HepG2 (cell line): ENCODE data around the gene HNRNPA1. TPM values are rescaled to one million over a fixed set of nuclear protein-coding genes. Genes with fewer than 3 reads are reported as not detected.

Source experiments
- ARID4A ChIP-seq: sonication (generic); formaldehyde crosslinking; IDR thresholded peaks from 2 replicates; pipeline ENCODE4 v1.5.0; 2020; ENCODE audit warnings: mild to moderate bottlenecking, missing genetic modification reagents, borderline replicate concordance
- ATF1 ChIP-seq: IDR thresholded peaks from 2 replicates; pipeline ENCODE4 v1.6.1; 2016; ENCODE audit warnings: mild to moderate bottlenecking, control low read depth
- CCAR2 ChIP-seq: fragments of 200-400 bp; formaldehyde crosslinking; optimal IDR thresholded peaks from 2 replicates; pipeline ENCODE3; 2018; ENCODE audit warnings: low read depth, mild to moderate bottlenecking, low read length, moderate library complexity
- DMTF1 ChIP-seq: sonication (generic); formaldehyde crosslinking; IDR thresholded peaks from 2 replicates; pipeline ENCODE4 v1.4.0; 2020; ENCODE audit warnings: mild to moderate bottlenecking, missing genetic modification reagents
- EP300 ChIP-seq, 3 experiments: sonication (generic) in 1 of 3; formaldehyde crosslinking in 1 of 3; IDR thresholded peaks; 2 replicates each; pipeline versions ENCODE4 v1.5.1 to v1.6.1; 2011 to 2020; ENCODE audit warnings: low read depth in 2 of 3, low read length in 2 of 3, borderline replicate concordance in 1 of 3, improper control_type of control experiment in 1 of 3, mild to moderate bottlenecking in 1 of 3, missing genetic modification reagents in 1 of 3, moderate library complexity in 1 of 3
- ETV6 ChIP-seq: sonication (generic); formaldehyde crosslinking; conservative IDR thresholded peaks from 2 replicates; pipeline ENCODE4 v1.4.0; 2020; ENCODE audit warnings: missing genetic modification reagents
- FOSL2 ChIP-seq: sonication (generic); formaldehyde crosslinking; IDR thresholded peaks from 2 replicates; pipeline ENCODE4 v1.4.0; 2020; ENCODE audit warnings: missing genetic modification reagents
- FOXC1 ChIP-seq: sonication (generic); formaldehyde crosslinking; IDR thresholded peaks from 2 replicates; pipeline ENCODE4 v1.8.0; 2022; ENCODE audit warnings: mild to moderate bottlenecking, missing genetic modification reagents, borderline replicate concordance
- IKZF1 ChIP-seq: fragments of 450-650 bp; IDR thresholded peaks from 2 replicates; pipeline ENCODE4 v1.7.1; 2016
- MAFK ChIP-seq, 2 experiments: IDR thresholded peaks in 1 of 2; conservative IDR thresholded peaks in 1 of 2; 2 replicates each; pipeline ENCODE4 v1.6.1; 2011; ENCODE audit warnings: improper control_type of control experiment in 2 of 2, low read length in 2 of 2
- NFYB ChIP-seq: sonication (generic); formaldehyde crosslinking; IDR thresholded peaks from 2 replicates; pipeline ENCODE4 v1.4.0; 2020; ENCODE audit warnings: missing genetic modification reagents
- RCOR2 ChIP-seq: IDR thresholded peaks from 2 replicates; pipeline ENCODE4 v1.6.1; 2016; ENCODE audit warnings: missing biosample characterization, missing genetic modification reagents
- RXRB ChIP-seq: IDR thresholded peaks from 2 replicates; pipeline ENCODE4 v1.6.1; 2016; ENCODE audit warnings: borderline replicate concordance, missing genetic modification reagents, missing compliant biosample characterization
- SMC3 ChIP-seq: IDR thresholded peaks from 2 replicates; pipeline ENCODE4 v1.6.1; 2011; ENCODE audit warnings: low read length, improper control_type of control experiment
- WIZ ChIP-seq: sonication (generic); formaldehyde crosslinking; IDR thresholded peaks from 2 replicates; pipeline ENCODE4 v1.5.1; 2020; ENCODE audit warnings: mild to moderate bottlenecking, missing genetic modification reagents
- ZBTB3 ChIP-seq: sonication (generic); formaldehyde crosslinking; IDR thresholded peaks from 2 replicates; pipeline ENCODE4 v1.4.0; 2020; ENCODE audit warnings: low read depth, mild to moderate bottlenecking, moderate library complexity, missing genetic modification reagents, borderline replicate concordance
- ZFP41 ChIP-seq: sonication (generic); formaldehyde crosslinking; IDR thresholded peaks from 2 replicates; pipeline ENCODE4 v1.4.0; 2020; ENCODE audit warnings: mild to moderate bottlenecking, missing genetic modification reagents, borderline replicate concordance
- ZFP90 ChIP-seq: sonication (generic); formaldehyde crosslinking; IDR thresholded peaks from 2 replicates; pipeline ENCODE4 v1.8.0; 2022; ENCODE audit warnings: missing genetic modification reagents, mild to moderate bottlenecking, inconsistent platforms, borderline replicate concordance
- ZNF34 ChIP-seq: sonication (generic); formaldehyde crosslinking; IDR thresholded peaks from 2 replicates; pipeline ENCODE4 v1.4.0; 2020; ENCODE audit warnings: mild to moderate bottlenecking, missing genetic modification reagents, borderline replicate concordance
- ZNF496 ChIP-seq: sonication (generic); formaldehyde crosslinking; IDR thresholded peaks from 2 replicates; pipeline ENCODE4 v1.8.1; 2023; ENCODE audit warnings: mild to moderate bottlenecking, moderate library complexity, missing genetic modification reagents; ENCODE audit not compliant: insufficient replicate concordance
- ZNF558 ChIP-seq: sonication (generic); formaldehyde crosslinking; IDR thresholded peaks from 2 replicates; pipeline ENCODE4 v1.9.0; 2022; ENCODE audit warnings: mild to moderate bottlenecking, missing genetic modification reagents, borderline replicate concordance
- ZNF761 ChIP-seq: sonication (generic); formaldehyde crosslinking; conservative IDR thresholded peaks from 2 replicates; pipeline ENCODE4 v1.4.0; 2020; ENCODE audit warnings: mild to moderate bottlenecking, missing genetic modification reagents
- ZNF781 ChIP-seq: sonication (generic); formaldehyde crosslinking; IDR thresholded peaks from 2 replicates; pipeline ENCODE4 v1.5.1; 2020; ENCODE audit warnings: borderline replicate concordance, mild to moderate bottlenecking, missing genetic modification reagents; ENCODE audit errors: not compliant biosample characterization
- ZNF839 ChIP-seq: sonication (generic); formaldehyde crosslinking; IDR thresholded peaks from 2 replicates; pipeline ENCODE4 v1.4.0; 2020; ENCODE audit warnings: missing genetic modification reagents, mild to moderate bottlenecking, borderline replicate concordance
- polyA plus RNA-seq, 8 experiments: library from polyadenylated mRNA; depleted of rRNA in 3 of 8; stranded (reverse) in 7 of 8; unstranded in 1 of 8; fragments of >200 nt; fragmentation: Illumina TruSeq in 4 of 8; extraction: Trizol in 4 of 8; gene quantifications; 2 replicates each; pipeline versions ENCODE4 v1.2.1 to v1.2.3, GENCODE V29; 2011 to 2016; ENCODE audit warnings: low read depth in 4 of 8, missing spikeins in 1 of 8, mixed read lengths in 1 of 8; ENCODE audit not compliant: insufficient read depth in 1 of 8
- total RNA-seq, 5 experiments: library from RNA; depleted of rRNA; stranded (reverse); fragments of >200 nt; fragmentation: Illumina TruSeq; extraction: Trizol; gene quantifications; 2 replicates each; pipeline ENCODE4 v1.2.3, GENCODE V29; 2016; ENCODE audit warnings: low read depth in 1 of 5

HNRNPA1 gene
- total and polyA plus RNA-seq, 2 of the 13 experiments (the other 11 are each of a cell fraction or from before 2014, with no cell fraction given) = 535 to 1,820 TPM

GRCh38 chr12:54300732-54301427, 20.4 kb downstream of the HNRNPA1 start, which contains the start of gene NFE2 (continued):
- TF ChIP-seq FOXC1 (CRISPR knock-in tag) = 0 out of 2 replicates have a peak, but pooled peaks have one; percentile 40
- TF ChIP-seq ZFP90 = no peak; the same call in 1 of the 2 replicates
- no peak for TF ChIP-seq SMC3
- TF ChIP-seq FOSL2 (CRISPR knock-in tag) = no peak
- TF ChIP-seq ZNF781 = no peak
- no peak for TF ChIP-seq ATF1
- no peak; a peak in 1 of 4 replicates for TF ChIP-seq EP300 (IDR thresholded peaks at IDR 0.05; ENCODE audit: low read depth in 2 of 2, low read length in 2 of 2)
- TF ChIP-seq EP300 (CRISPR knock-in tag; IDR thresholded peaks at IDR 0.05; ENCODE audit: borderline replicate concordance) = no peak
- no peak for TF ChIP-seq ZNF558
- no peak for TF ChIP-seq CCAR2
- TF ChIP-seq ZNF496 = no peak
- TF ChIP-seq DMTF1 (CRISPR knock-in tag) = no peak
- no peak for TF ChIP-seq MAFK (conservative IDR thresholded peaks at IDR 0.05 in 1 of 2, IDR thresholded peaks at IDR 0.05 in 1 of 2; ENCODE audit: low read length in 2 of 2)
- TF ChIP-seq ZBTB3 (CRISPR knock-in tag) = no peak
- TF ChIP-seq RCOR2 (CRISPR knock-in tag) = no peak
- TF ChIP-seq IKZF1 = no peak
- no peak for TF ChIP-seq WIZ (CRISPR knock-in tag)
- no peak for TF ChIP-seq ZNF839 (CRISPR knock-in tag)
- TF ChIP-seq NFYB (CRISPR knock-in tag) = no peak
- TF ChIP-seq ZNF34 (CRISPR knock-in tag) = no peak
- TF ChIP-seq ZFP41 (CRISPR knock-in tag) = no peak
- TF ChIP-seq ARID4A (CRISPR knock-in tag) = peak; percentile 49; the same call in 1 of the 2 replicates
- TF ChIP-seq ETV6 = no peak; the same call in 1 of the 2 replicates
- TF ChIP-seq RXRB (CRISPR knock-in tag) = no peak
- no peak for TF ChIP-seq ZNF761 (CRISPR knock-in tag)
